HepG2 (cell line): ENCODE measurements around the gene NFIL3. TPM values are rescaled to one million over a fixed set of nuclear protein-coding genes. Genes with fewer than 3 reads are reported as not detected.

Experiments used
- ATAC-seq: fragments of 200-7000 bp; cut with Tn5 transposase; 3 replicates; pipeline ENCODE4 v1.9.1; 2020; ENCODE audit warnings: mild to moderate bottlenecking, moderate library complexity
- BruUV-seq: library from RNA; stranded (reverse); fragments of 400-500 nt; replicated peaks from 2 replicates; lab custom pipeline; 2021; lab: Mats Ljungman, UMichigan
- CTCF ChIA-PET: fragments of 300-600 bp; formaldehyde crosslinking; extraction: SDS; loops from one replicate; lab custom pipeline; 2021; ENCODE audit warnings: low total read pairs, inconsistent platforms, low intra/inter-chr PET ratio; lab: Yijun Ruan, JAX
- POLR2A ChIA-PET: fragments of 350-600 bp; sonication (Branson Sonifier 250); formaldehyde crosslinking; loops from one replicate; lab custom pipeline; 2020; ENCODE audit warnings: antibody characterized with exemption, inconsistent platforms; lab: Yijun Ruan, JAX
- DNase-seq: peaks from one replicate; pipeline ENCODE4 v3.0.0-alpha.2; 2015; ENCODE audit warnings: low spot score
- FAIRE-seq: peaks from 3 replicates; lab custom pipeline; 2011; peaks lifted over from hg19 to GRCh38; lab: Jason Lieb, UNC
- H2AFZ ChIP-seq: one replicate; pipeline ENCODE4 v1.6.1; 2011; ENCODE audit warnings: low read length, inconsistent platforms
- H3K27ac ChIP-seq: fragments of 300-600 bp; 3 replicates; pipeline ENCODE4 v1.8.0; 2011; ENCODE audit warnings: mixed run types, mild to moderate bottlenecking, mixed read lengths, low read length, inconsistent platforms; ENCODE audit not compliant: insufficient read depth; ENCODE audit errors: extremely low read length
- H3K27me3 ChIP-seq, 2 experiments: fragments of 200-600 bp in 1 of 2; 2 replicates in 1 of 2; 3 replicates in 1 of 2; pipeline versions ENCODE4 v1.6.0 to v1.8.0; 2011; ENCODE audit warnings: low read length in 2 of 2, mild to moderate bottlenecking in 2 of 2, moderate library complexity in 2 of 2, inconsistent platforms in 1 of 2; ENCODE audit not compliant: insufficient read depth in 2 of 2, control insufficient read depth in 1 of 2
- H3K36me3 ChIP-seq, 2 experiments: fragments of 200-600 bp in 1 of 2; replicated peaks in 1 of 2; 2 replicates in 1 of 2; 3 replicates in 1 of 2; pipeline versions ENCODE4 v1.5.1 to v1.8.0; 2011; ENCODE audit warnings: low read length in 2 of 2, inconsistent platforms in 1 of 2; ENCODE audit not compliant: insufficient read depth in 2 of 2, control insufficient read depth in 1 of 2
- H3K4me1 ChIP-seq: 2 replicates; pipeline ENCODE4 v1.5.1; 2012; ENCODE audit warnings: low read length, inconsistent platforms; ENCODE audit not compliant: insufficient read depth
- H3K4me2 ChIP-seq: 2 replicates; pipeline ENCODE4 v1.6.0; 2011; ENCODE audit warnings: low read depth, low read length, inconsistent platforms
- H3K4me3 ChIP-seq, 3 experiments: fragments of 200-600 bp in 1 of 3; sonication (generic), shearing (Covaris generic) in 1 of 3; replicated peaks in 1 of 3; 2 replicates each; pipeline ENCODE4 v1.5.1; 2011 to 2016; ENCODE audit warnings: low read length in 3 of 3, inconsistent platforms in 2 of 3, low read depth in 2 of 3, mild to moderate bottlenecking in 2 of 3, control low read depth in 1 of 3, mixed read lengths in 1 of 3; ENCODE audit not compliant: insufficient read depth in 1 of 3
- H3K79me2 ChIP-seq: one replicate; pipeline ENCODE4 v1.6.1; 2011; ENCODE audit warnings: low read length, inconsistent platforms; ENCODE audit not compliant: insufficient read depth
- H3K9ac ChIP-seq: 2 replicates; pipeline ENCODE4 v1.6.0; 2011; ENCODE audit warnings: mild to moderate bottlenecking, low read depth, low read length, inconsistent platforms; ENCODE audit not compliant: insufficient read depth
- H3K9me3 ChIP-seq: 2 replicates; pipeline ENCODE4 v1.5.1; 2012; ENCODE audit warnings: mild to moderate bottlenecking, low read length
- H4K20me1 ChIP-seq: 2 replicates; pipeline ENCODE4 v1.6.0; 2011; ENCODE audit warnings: inconsistent platforms, mild to moderate bottlenecking, low read length, moderate library complexity; ENCODE audit not compliant: insufficient read depth
- ZBTB33 ChIP-seq: sonication (generic); formaldehyde crosslinking; IDR thresholded peaks from 2 replicates; pipeline ENCODE4 v1.4.0; 2020; ENCODE audit warnings: missing genetic modification reagents
- ZBTB34 ChIP-seq: sonication (generic); formaldehyde crosslinking; IDR thresholded peaks from 2 replicates; pipeline ENCODE4 v1.8.0; 2022; ENCODE audit warnings: mild to moderate bottlenecking, missing genetic modification reagents
- WGBS: methylation state at CpG from one replicate; pipeline ENCODE4 v1.1.6; 2017; ENCODE audit warnings: low lambda C conversion rate; 5-methylcytosine and 5-hydroxymethylcytosine counted together
- in situ Hi-C: cut with HindIII; loops from 2 replicates; pipeline ENCODE4 v1.10.0; 2017; ENCODE audit warnings: low pct_unique_long_range_greater_than_20kb; ENCODE audit not compliant: extremely low pct_ligation_motif_present
- intact Hi-C: fragments of 100-400 bp; cut with micrococcal nuclease; formaldehyde crosslinking; loops from one replicate; pipeline ENCODE4 v1.10.0; 2022; ENCODE audit not compliant: unreplicated experiment
- polyA plus RNA-seq, 8 experiments: library from polyadenylated mRNA; depleted of rRNA in 3 of 8; stranded (reverse) in 7 of 8; unstranded in 1 of 8; fragments of >200 nt; fragmentation: Illumina TruSeq in 4 of 8; extraction: Trizol in 4 of 8; gene quantifications; 2 replicates each; pipeline versions ENCODE4 v1.2.1 to v1.2.3, GENCODE V29; 2011 to 2016; ENCODE audit warnings: low read depth in 4 of 8, missing spikeins in 1 of 8, mixed read lengths in 1 of 8; ENCODE audit not compliant: insufficient read depth in 1 of 8
- total RNA-seq, 5 experiments: library from RNA; depleted of rRNA; stranded (reverse); fragments of >200 nt; fragmentation: Illumina TruSeq; extraction: Trizol; gene quantifications; 2 replicates each; pipeline ENCODE4 v1.2.3, GENCODE V29; 2016; ENCODE audit warnings: low read depth in 1 of 5

Gene NFIL3
- total and polyA plus RNA-seq, 2 of the 13 experiments (the other 11 are each of a cell fraction or from before 2014, with no cell fraction given) = 46.6 to 54.2 TPM

- no TSS peak for BruUV-seq
- ChIA-PET CTCF (no interaction called here), POLR2A (no interaction called here)
- Histone ChIP-seq H2AFZ (no peak overlapping the region), H3K9me3 (no peaks in the 10 kb centered on the region; the same call in 1 of the 2 replicates), H3K4me2 (no peak overlapping the region), H3K27me3 (no peaks in the 10 kb centered on the region; a peak in 1 of 5 replicates), H3K4me1 (peaks cover 21% of the 10 kb centered on the region), H3K79me2 (peaks cover 27% of the 10 kb centered on the region), H4K20me1 (peaks cover 4% of the 10 kb centered on the region; the same call in 1 of the 2 replicates), H3K4me3 (no peak overlapping the region), H3K9ac (no peak overlapping the region), H3K27ac (no peak overlapping the region), H3K36me3 (no peaks in the 10 kb centered on the region)
- ATAC-seq = no peak
- no peak for FAIRE-seq
- intact Hi-C loops = loop anchor here (5.0 to 10.0 kb wide), 2 partner anchors 167 to 279 kb away; no protein-coding TSS in a partner anchor
- in situ Hi-C loops = loop anchor here (5.0 kb wide), 1 partner anchor 58 kb away; the partner anchor contains the start of gene NFIL3
- WGBS = 98% methylated on average over 5 of the region's 7 CpGs
- DNase-seq = no peak
- TF ChIP-seq ZBTB33 (CRISPR knock-in tag) (peak; percentile 73), ZBTB34 (no peak)
Observed at GRCh38 chr9:91364005-91364404, 59.6 kb downstream of the NFIL3 start.
